HCT116 (cell line): Measurements from ENCODE around the gene ABHD17C. TPM values are rescaled to one million over a fixed set of nuclear protein-coding genes. Genes with fewer than 3 reads are reported as not detected.

Experiments used
- ATAC-seq: fragments of 200-7000 bp; cut with Tn5 transposase; 2 replicates; pipeline ENCODE4 v1.9.1; 2020; ENCODE audit warnings: mild to moderate bottlenecking, moderate library complexity
- BruUV-seq: library from RNA; stranded (reverse); fragments of 400-500 nt; replicated peaks from 2 replicates; lab custom pipeline; 2021; lab: Mats Ljungman, UMichigan
- CTCF ChIA-PET: fragments of 300-600 bp; sonication (Branson Sonifier 250); formaldehyde crosslinking; loops from one replicate; lab custom pipeline; 2021; ENCODE audit warnings: antibody characterized with exemption; lab: Charles Lee
- POLR2A ChIA-PET: fragments of 300-600, 350-600 bp; sonication (Branson Sonifier 250); formaldehyde crosslinking; loops from one replicate; lab custom pipeline; 2021; ENCODE audit warnings: antibody characterized with exemption; lab: Charles Lee
- RAD21 ChIA-PET, 2 experiments: fragments of 300-600 bp; sonication (Branson Sonifier 250); formaldehyde crosslinking; loops; one replicate each; lab custom pipeline; 2023; ENCODE audit warnings: low total read pairs in 2 of 2; ENCODE audit not compliant: uncharacterized antibody in 2 of 2, unreplicated experiment in 2 of 2, low non-redundant PET in 1 of 2; lab: Charles Lee
- DNase-seq: peaks from one replicate; pipeline ENCODE4 v3.0.0-alpha.2; 2010; ENCODE audit warnings: low read depth, low spot score
- H2AFZ ChIP-seq: fragments of 200-600 bp; shearing (Covaris generic), sonication (generic); 2 replicates; pipeline ENCODE4 v1.6.1; 2017; ENCODE audit warnings: low read depth, mixed run types, mixed read lengths, antibody characterized with exemption, low read length; ENCODE audit not compliant: poor library complexity, severe bottlenecking
- H3K27ac ChIP-seq: 2 replicates; pipeline ENCODE4 v1.5.1; 2012; ENCODE audit warnings: low read depth, low read length
- H3K27me3 ChIP-seq: fragments of 200-600 bp; sonication (generic); 2 replicates; pipeline ENCODE4 v1.6.1; 2016; ENCODE audit warnings: mixed run types, low read length, mixed read lengths; ENCODE audit not compliant: insufficient read depth
- H3K36me3 ChIP-seq, 2 experiments: fragments of 200-500 bp in 1 of 2; fragments of 200-600 bp in 1 of 2; sonication (Bioruptor generic) in 1 of 2; sonication (generic) in 1 of 2; 2 replicates each; pipeline versions ENCODE4 v1.5.1 to v1.6.1; 2014 to 2016; ENCODE audit warnings: low read length in 2 of 2, inconsistent platforms in 1 of 2, mixed read lengths in 1 of 2, mixed run types in 1 of 2; ENCODE audit not compliant: insufficient read depth in 2 of 2, control insufficient read depth in 1 of 2
- H3K4me1 ChIP-seq, 2 experiments: fragments of 200-600 bp in 1 of 2; sonication (generic) in 1 of 2; 2 replicates each; pipeline versions ENCODE4 v1.5.1 to v1.6.1; 2012 to 2017; ENCODE audit warnings: low read length in 2 of 2, inconsistent platforms in 1 of 2, mild to moderate bottlenecking in 1 of 2, mixed read lengths in 1 of 2, mixed run types in 1 of 2, moderate library complexity in 1 of 2; ENCODE audit not compliant: insufficient read depth in 2 of 2, control insufficient read depth in 1 of 2
- H3K4me2 ChIP-seq: fragments of 200-600 bp; sonication (generic); 2 replicates; pipeline ENCODE4 v1.6.1; 2017; ENCODE audit warnings: mixed run types, low read length, mixed read lengths
- H3K4me3 ChIP-seq, 2 experiments: fragments of 200-600 bp in 1 of 2; sonication (generic) in 1 of 2; replicated peaks in 1 of 2; 2 replicates each; pipeline ENCODE4 v1.5.1; 2011 to 2016; ENCODE audit warnings: low read length in 2 of 2, control low read depth in 1 of 2, low read depth in 1 of 2, mild to moderate bottlenecking in 1 of 2, mixed read lengths in 1 of 2, mixed run types in 1 of 2
- H3K79me2 ChIP-seq: fragments of 200-600 bp; sonication (generic); 2 replicates; pipeline ENCODE4 v1.6.1; 2017; ENCODE audit warnings: mild to moderate bottlenecking, mixed run types, low read length, moderate library complexity, mixed read lengths; ENCODE audit not compliant: insufficient read depth
- H3K9ac ChIP-seq: fragments of 200-600 bp; sonication (generic); 2 replicates; pipeline ENCODE4 v1.6.1; 2016; ENCODE audit warnings: low read length, mixed read lengths
- H3K9me2 ChIP-seq: fragments of 200-600 bp; sonication (generic), shearing (Covaris generic); 2 replicates; pipeline ENCODE4 v1.6.1; 2017; ENCODE audit warnings: mixed run types, mild to moderate bottlenecking, moderate library complexity; ENCODE audit not compliant: insufficient read depth
- H3K9me3 ChIP-seq, 2 experiments: fragments of 200-500 bp in 1 of 2; fragments of 200-600 bp in 1 of 2; sonication (Bioruptor generic) in 1 of 2; sonication (generic) in 1 of 2; 2 replicates each; pipeline ENCODE4 v1.6.1; 2014 to 2017; ENCODE audit warnings: low read length in 2 of 2, mixed read lengths in 2 of 2, inconsistent platforms in 1 of 2, low read depth in 1 of 2, mild to moderate bottlenecking in 1 of 2, mixed run types in 1 of 2, moderate library complexity in 1 of 2; ENCODE audit not compliant: control insufficient read depth in 1 of 2, insufficient read depth in 1 of 2
- H4K20me1 ChIP-seq: fragments of 200-600 bp; sonication (generic), shearing (Covaris generic); 2 replicates; pipeline ENCODE4 v1.6.1; 2017; ENCODE audit warnings: mixed run types, mild to moderate bottlenecking, moderate library complexity; ENCODE audit not compliant: insufficient read depth
- ATF3 ChIP-seq: IDR thresholded peaks from 2 replicates; pipeline ENCODE4 v1.6.1; 2012
- CBX3 ChIP-seq: IDR thresholded peaks from 2 replicates; pipeline ENCODE4 v1.6.1; 2012; ENCODE audit warnings: low read depth
- CEBPB ChIP-seq: IDR thresholded peaks from 2 replicates; pipeline ENCODE4 v1.6.1; 2012; ENCODE audit warnings: low read depth
- CTCF ChIP-seq, 3 experiments: fragments of 200-600 bp in 1 of 3; sonication (generic) in 1 of 3; IDR thresholded peaks in 2 of 3; conservative IDR thresholded peaks in 1 of 3; 2 replicates each; pipeline ENCODE4 v1.5.1; 2012 to 2017; ENCODE audit warnings: low read depth in 2 of 3, low read length in 2 of 3, antibody characterized with exemption in 1 of 3, borderline replicate concordance in 1 of 3, control low read depth in 1 of 3, mild to moderate bottlenecking in 1 of 3, mixed read lengths in 1 of 3, mixed run types in 1 of 3, moderate library complexity in 1 of 3; ENCODE audit not compliant: insufficient read depth in 1 of 3
- EGR1 ChIP-seq: IDR thresholded peaks from 2 replicates; pipeline ENCODE4 v1.6.1; 2012; ENCODE audit warnings: low read depth
- ELF1 ChIP-seq: IDR thresholded peaks from 2 replicates; pipeline ENCODE4 v1.6.1; 2012; ENCODE audit warnings: low read depth, borderline replicate concordance
- EZH2 ChIP-seq: fragments of 200-600 bp; sonication (generic); IDR thresholded peaks from 2 replicates; pipeline ENCODE4 v1.6.1; 2017; ENCODE audit warnings: antibody characterized with exemption, mixed run types
- EZH2phosphoT487 ChIP-seq: fragments of 200-600 bp; IDR thresholded peaks from 2 replicates; pipeline ENCODE4 v1.6.1; 2018; ENCODE audit warnings: antibody characterized with exemption, borderline replicate concordance
- FOSL1 ChIP-seq: IDR thresholded peaks from 2 replicates; pipeline ENCODE4 v1.6.1; 2012; ENCODE audit warnings: low read depth
- MAX ChIP-seq: IDR thresholded peaks from 2 replicates; pipeline ENCODE4 v1.6.1; 2012
- POLR2A ChIP-seq: IDR thresholded peaks from 2 replicates; pipeline ENCODE4 v1.7.0; 2011; ENCODE audit warnings: borderline replicate concordance; ENCODE audit not compliant: insufficient read depth, insufficient read length; ENCODE audit errors: extremely low read depth
- POLR2AphosphoS5 ChIP-seq: IDR thresholded peaks from 2 replicates; pipeline ENCODE4 v1.6.1; 2011; ENCODE audit warnings: mild to moderate bottlenecking, low read depth, low read length, moderate library complexity
- RAD21 ChIP-seq: IDR thresholded peaks from 2 replicates; pipeline ENCODE4 v1.6.1; 2012; ENCODE audit warnings: low read depth, mild to moderate bottlenecking
- SIN3A ChIP-seq: IDR thresholded peaks from 2 replicates; pipeline ENCODE4 v1.6.1; 2012; ENCODE audit warnings: low read depth
- SP1 ChIP-seq: IDR thresholded peaks from 2 replicates; pipeline ENCODE4 v1.6.1; 2012; ENCODE audit warnings: low read depth
- SRF ChIP-seq: IDR thresholded peaks from 2 replicates; pipeline ENCODE4 v1.6.1; 2012; ENCODE audit warnings: low read depth
- TCF7L2 ChIP-seq: IDR thresholded peaks from 2 replicates; pipeline ENCODE4 v1.7.0; 2011; ENCODE audit warnings: borderline replicate concordance, inconsistent platforms; ENCODE audit not compliant: insufficient read depth, insufficient read length; ENCODE audit errors: extremely low read depth
- YY1 ChIP-seq: IDR thresholded peaks from 2 replicates; pipeline ENCODE4 v1.6.1; 2011; ENCODE audit warnings: low read length, low read depth, moderate library complexity, mild to moderate bottlenecking; ENCODE audit not compliant: insufficient replicate concordance; ENCODE audit errors: extremely low read depth
- ZBTB33 ChIP-seq: IDR thresholded peaks from 2 replicates; pipeline ENCODE4 v1.6.1; 2011; ENCODE audit warnings: mild to moderate bottlenecking, low read length, moderate library complexity; ENCODE audit not compliant: insufficient replicate concordance; ENCODE audit errors: extremely low read depth
- ZFX ChIP-seq: fragments of 450-650 bp; IDR thresholded peaks from 2 replicates; pipeline ENCODE4 v1.6.1; 2017
- intact Hi-C: fragments of 100-400 bp; cut with micrococcal nuclease; formaldehyde crosslinking; loops from 2 replicates; pipeline ENCODE4 v1.10.0; 2022
- total RNA-seq: library from RNA; stranded (reverse); gene quantifications from one replicate; pipeline ENCODE4 v1.2.1, GENCODE V29; 2021; ENCODE audit not compliant: unreplicated experiment

The ABHD17C gene
- total RNA-seq, 1 experiment from 2014 or later, result 27.9 TPM

GRCh38 chr15:80735344-80735743, 40.2 kb downstream of the ABHD17C start:
- no peak overlapping the region for H3K4me2 ChIP-seq
- ATAC-seq (no peak), DNase-seq (no peak)
- RAD21 ChIA-PET, result no interaction called here
- no peak for TF ChIP-seq POLR2AphosphoS5
- TF ChIP-seq MAX, result no peak
- no peak for TF ChIP-seq SRF
- TF ChIP-seq ELF1, result no peak
- no peak for TF ChIP-seq SIN3A
- TF ChIP-seq SP1, result no peak
- TF ChIP-seq ZFX, result no peak
- no peak for TF ChIP-seq EZH2phosphoT487
- no peak for TF ChIP-seq ZBTB33
- no peak for TF ChIP-seq EZH2
- no peak for TF ChIP-seq FOSL1
- TF ChIP-seq ATF3, result no peak
- TF ChIP-seq CEBPB, result no peak
- no peak for TF ChIP-seq EGR1
- no peak for TF ChIP-seq YY1
- no peak for TF ChIP-seq POLR2A
- TF ChIP-seq CBX3, result no peak
- no peak for TF ChIP-seq CTCF (IDR thresholded peaks at IDR 0.05 in 2 of 3, conservative IDR thresholded peaks at IDR 0.05 in 1 of 3; ENCODE audit: borderline replicate concordance in 1 of 3, insufficient read depth in 1 of 3, low read depth in 2 of 3, low read length in 2 of 3)
- TF ChIP-seq TCF7L2, result no peak
- no peak for TF ChIP-seq RAD21
- H3K9me3 ChIP-seq, result no peaks in the 10 kb centered on the region
- no peaks in the 10 kb centered on the region for H3K27me3 ChIP-seq
- no peak overlapping the region for H3K9ac ChIP-seq
- H3K4me1 ChIP-seq, result no peaks in the 10 kb centered on the region
- H4K20me1 ChIP-seq, result no peaks in the 10 kb centered on the region
- no peak overlapping the region for H3K27ac ChIP-seq
- no TSS peak for BruUV-seq
- no peak overlapping the region for H3K4me3 ChIP-seq
- H3K36me3 ChIP-seq, result no peaks in the 10 kb centered on the region
- POLR2A ChIA-PET, result no interaction called here
- intact Hi-C loops, result no loop called here
- H2AFZ ChIP-seq, result no peak overlapping the region
- H3K9me2 ChIP-seq, result no peaks in the 10 kb centered on the region
- CTCF ChIA-PET, result interaction anchor here (1.5 kb wide), 1 partner anchor 168 kb away, joined by 3 read pairs; no protein-coding TSS in a partner anchor
- peaks cover 69% of the 10 kb centered on the region for H3K79me2 ChIP-seq
